ENCODE data around the gene MEIS2. TPM values are rescaled to one million over a fixed set of nuclear protein-coding genes. Genes with fewer than 3 reads are reported as not detected.

MEIS2 gene
- total RNA-seq, 4 donors from 2014 or later: 14.8 to 28.4 (median 20.4) TPM

- H3K27ac ChIP-seq: no peak overlapping the region
- WGBS, 2 donors: 80% methylated on average over 4 of the region's 4 CpGs
- TF ChIP-seq POLR2A (IDR thresholded peaks at IDR 0.05) (no peak), CTCF (IDR thresholded peaks at IDR 0.05) (no peak)
- H3K27me3 ChIP-seq: no peaks in the 10 kb centered on the region
- H3K4me3 ChIP-seq (replicated peaks in 1 of 3): no peak overlapping the region
- no peaks in the 10 kb centered on the region for H3K4me1 ChIP-seq
- H3K9me3 ChIP-seq: no peaks in the 10 kb centered on the region
- intact Hi-C loops (cut with DNase I): no loop called here
- DNase-seq: no peak
- no peaks in the 10 kb centered on the region for H3K36me3 ChIP-seq
These were observed 162.2 kb downstream of the MEIS2 start for GRCh38 chr15:36938131-36938530.

GRCh38 chr15:36936613-36937012 lies 163.7 kb downstream of the MEIS2 start:
- H3K4me1 ChIP-seq: no peaks in the 10 kb centered on the region
- no peak for DNase-seq
- intact Hi-C loops (cut with DNase I): no loop called here
- H3K27ac ChIP-seq: no peak overlapping the region
- no peaks in the 10 kb centered on the region for H3K9me3 ChIP-seq
- no peaks in the 10 kb centered on the region for H3K27me3 ChIP-seq
- no peak overlapping the region for H3K4me3 ChIP-seq (replicated peaks in 1 of 3)
- H3K36me3 ChIP-seq: no peaks in the 10 kb centered on the region
- TF ChIP-seq CTCF (IDR thresholded peaks at IDR 0.05) (no peak), POLR2A (IDR thresholded peaks at IDR 0.05) (no peak)

GRCh38 chr15:36933255-36933990 lies 166.9 kb downstream of the MEIS2 start:
- H3K4me1 ChIP-seq: no peaks in the 10 kb centered on the region
- no peaks in the 10 kb centered on the region for H3K27me3 ChIP-seq
- WGBS, 2 donors: 93 to 94% methylated on average over 5 of the region's 5 CpGs
- no peak overlapping the region for H3K27ac ChIP-seq
- intact Hi-C loops (cut with DNase I): no loop called here
- no peaks in the 10 kb centered on the region for H3K36me3 ChIP-seq
- H3K9me3 ChIP-seq: no peaks in the 10 kb centered on the region
- DNase-seq: no peak
- TF ChIP-seq CTCF (IDR thresholded peaks at IDR 0.05): no peak
- TF ChIP-seq POLR2A (IDR thresholded peaks at IDR 0.05): no peak
- no peak overlapping the region for H3K4me3 ChIP-seq (replicated peaks in 1 of 3)

- no peak for DNase-seq
- Histone ChIP-seq H3K27ac (no peak overlapping the region), H3K4me3 (replicated peaks in 1 of 3) (no peak overlapping the region), H3K9me3 (no peaks in the 10 kb centered on the region), H3K27me3 (no peaks in the 10 kb centered on the region), H3K4me1 (no peaks in the 10 kb centered on the region), H3K36me3 (no peaks in the 10 kb centered on the region)
- TF ChIP-seq POLR2A (IDR thresholded peaks at IDR 0.05) (no peak), CTCF (IDR thresholded peaks at IDR 0.05) (no peak)
- intact Hi-C loops (cut with DNase I): no loop called here
- 94 to 96% methylated on average over 5 of the region's 5 CpGs for WGBS, 2 donors
These were observed 168.3 kb downstream of the MEIS2 start for GRCh38 chr15:36932070-36932469.

GRCh38 chr15:36931434-36931833 lies 168.9 kb downstream of the MEIS2 start:
- Histone ChIP-seq H3K4me3 (replicated peaks in 1 of 3) (no peak overlapping the region), H3K4me1 (no peaks in the 10 kb centered on the region), H3K36me3 (no peaks in the 10 kb centered on the region), H3K9me3 (no peaks in the 10 kb centered on the region), H3K27me3 (no peaks in the 10 kb centered on the region), H3K27ac (no peak overlapping the region)
- intact Hi-C loops (cut with DNase I): no loop called here
- TF ChIP-seq POLR2A (IDR thresholded peaks at IDR 0.05) (no peak), CTCF (IDR thresholded peaks at IDR 0.05) (no peak)
- 75 to 79% methylated on average over 3 of the region's 3 CpGs for WGBS, 2 donors
- DNase-seq: no peak

All from thyroid gland (tissue), 4 donors.